Left forelimb (tissue), 1 donor: ENCODE measurements around the gene LIN28A.
A peak's percentile ranks its signal among the peaks of the same experiment; 100 is the strongest.

Source experiments
- DNase-seq: peaks from one replicate; pipeline ENCODE4 v3.0.0-alpha.2; 2018; ENCODE audit warnings: low spot score

The LIN28A gene

DNA sequence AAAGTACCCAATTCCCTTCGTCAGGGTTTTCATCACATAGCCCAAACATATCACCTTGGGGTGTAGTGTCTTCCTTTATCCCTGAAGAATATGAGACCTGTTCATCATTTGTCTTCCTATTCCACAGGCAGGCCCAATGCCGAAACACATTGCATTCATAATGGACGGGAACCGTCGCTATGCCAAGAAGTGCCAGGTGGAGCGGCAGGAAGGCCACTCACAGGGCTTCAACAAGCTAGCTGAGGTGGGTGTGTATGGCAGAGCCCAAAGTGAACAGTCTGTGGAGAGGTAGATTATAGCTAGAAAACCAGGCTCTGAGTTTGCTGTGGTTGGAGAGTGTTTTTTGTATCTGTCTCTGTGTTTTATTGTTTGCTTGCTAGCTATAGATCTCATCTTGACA lies 27.4 kb downstream of the LIN28A start:
- DNase-seq = no peak

DNA sequence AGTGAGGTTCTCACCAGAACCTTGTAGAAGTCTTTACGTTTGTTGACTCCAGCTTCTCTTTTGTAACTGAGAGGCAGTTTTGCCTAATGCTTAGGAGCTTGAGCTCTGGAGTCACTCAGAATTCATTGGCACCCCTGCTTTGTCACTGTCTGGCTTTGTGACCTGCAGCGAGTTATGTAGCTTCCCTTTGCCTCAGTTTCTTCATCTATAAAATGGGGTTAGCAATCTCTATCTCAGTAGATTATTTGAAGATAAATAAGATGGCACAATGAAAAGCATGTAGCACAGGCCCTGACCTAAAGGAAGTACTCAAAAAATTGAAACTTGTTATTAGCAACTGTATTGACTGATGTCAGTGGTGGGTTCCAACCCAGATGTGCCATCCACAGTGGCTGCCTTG lies 29.6 kb downstream of the LIN28A start:
- no peak for DNase-seq

DNA sequence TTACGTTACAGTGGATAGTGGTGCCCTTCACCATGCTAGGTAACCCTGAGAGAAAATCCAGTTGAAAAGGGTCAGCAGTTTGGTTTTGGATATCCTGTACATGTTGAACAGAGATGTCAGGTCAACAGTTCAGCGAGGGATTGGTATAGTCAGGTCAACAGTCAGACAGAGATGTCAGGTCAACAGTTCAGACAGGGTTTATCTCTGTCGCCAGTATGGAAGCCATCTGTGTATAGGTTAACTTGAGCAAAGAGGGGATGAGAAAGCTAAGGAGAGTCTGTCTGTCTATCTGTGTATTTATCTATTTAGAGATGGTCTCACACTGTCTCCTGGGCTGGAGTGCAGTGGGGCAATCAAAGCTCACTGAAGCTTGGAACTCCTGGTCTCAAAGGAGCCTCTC lies 39.3 kb downstream of the LIN28A start:
- DNase-seq = no peak

DNA sequence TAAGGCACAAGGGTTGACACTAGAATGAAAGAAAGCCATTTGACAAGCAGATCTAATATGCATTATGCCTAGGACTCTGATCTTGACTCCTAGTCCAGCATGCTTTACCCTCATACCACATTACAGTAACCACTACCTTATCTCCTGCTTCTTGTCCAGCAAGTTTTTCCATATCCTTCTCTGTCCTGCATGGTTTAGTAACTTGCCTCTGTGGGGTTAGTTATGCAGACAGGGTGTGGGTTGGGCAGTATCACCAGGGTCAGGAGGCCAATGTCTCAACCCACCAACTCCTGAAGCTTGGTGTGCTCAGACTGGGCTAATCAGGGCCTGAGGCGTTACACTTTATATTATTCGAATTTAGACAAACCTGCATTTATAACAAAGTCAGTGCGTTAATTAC lies 40.3 kb downstream of the LIN28A start:
- no peak for DNase-seq

DNA sequence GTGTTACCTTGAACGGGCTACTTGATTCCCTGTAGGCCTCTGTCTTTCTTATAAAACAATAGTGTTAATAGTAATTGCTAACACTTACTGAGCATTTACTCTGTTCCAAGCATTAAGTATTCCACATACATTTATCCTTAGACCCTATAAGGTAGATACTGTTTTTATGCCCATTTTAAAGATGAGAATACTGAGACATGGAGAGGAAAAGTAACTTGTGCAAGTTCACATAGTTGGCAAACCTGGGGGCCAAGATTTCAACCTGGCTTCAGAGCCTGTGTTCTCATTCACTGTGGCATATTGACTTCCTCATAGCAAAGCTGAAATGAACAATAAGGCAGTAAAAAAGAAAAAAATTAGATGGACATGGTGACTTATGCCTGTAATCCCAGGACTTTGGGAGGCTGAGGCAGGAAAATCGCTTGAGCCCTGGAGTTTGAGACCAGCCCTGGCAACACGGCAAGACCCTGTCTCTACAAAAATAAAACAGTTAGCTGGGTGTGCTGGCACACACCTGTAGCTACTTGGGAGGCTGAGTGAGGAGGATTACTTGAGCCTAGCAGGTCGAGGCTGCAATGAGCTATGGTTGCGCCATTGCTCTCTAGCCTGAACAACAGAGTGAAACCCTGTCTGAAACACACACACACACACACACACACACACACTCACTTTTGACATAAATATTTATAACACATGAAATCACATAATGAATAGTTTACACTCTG lies 42.0 kb downstream of the LIN28A start:
- DNase-seq = no peak

DNA sequence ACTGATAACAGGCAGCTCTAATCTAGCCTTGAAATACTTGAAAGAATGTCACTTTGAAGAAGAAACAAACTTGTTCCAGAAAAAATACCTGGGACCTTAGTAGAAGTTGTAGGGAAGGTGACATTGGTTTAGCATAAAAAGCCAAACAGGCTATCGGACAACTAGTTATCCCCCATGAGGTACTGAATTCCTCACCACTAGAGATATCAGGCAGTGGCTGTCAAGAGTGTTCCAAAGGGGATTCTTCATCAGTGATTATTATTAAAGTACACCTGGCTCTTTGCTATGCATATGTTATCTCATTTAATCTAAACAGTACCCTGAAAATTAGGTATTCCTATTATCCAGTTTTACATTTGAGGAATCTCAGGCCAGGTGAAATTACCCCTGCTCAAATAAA lies 48.5 kb downstream of the LIN28A start:
- DNase-seq = no peak

DNA sequence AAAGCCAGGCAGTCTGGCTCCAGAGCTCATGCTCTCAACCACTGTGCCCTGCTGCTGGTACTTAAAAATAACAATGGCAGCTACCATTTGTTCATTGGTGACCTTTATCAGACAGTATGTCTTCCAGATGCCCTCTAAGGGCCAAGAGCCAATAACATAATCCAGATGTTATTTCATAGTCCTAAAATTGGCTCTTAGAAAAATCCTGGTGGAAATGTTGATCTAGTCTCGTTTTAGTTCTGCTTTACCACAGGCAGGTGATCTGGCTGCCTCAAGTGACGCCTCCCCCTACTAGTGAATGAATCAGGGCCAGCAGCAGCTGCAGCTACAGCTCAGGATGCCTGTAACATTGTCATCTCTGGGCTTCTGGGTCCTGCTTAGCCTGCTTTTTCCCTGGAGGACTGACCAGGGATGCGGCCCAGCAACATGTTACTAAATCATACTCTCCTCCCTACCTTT lies 49.0 kb downstream of the LIN28A start:
- DNase-seq = no peak

DNA sequence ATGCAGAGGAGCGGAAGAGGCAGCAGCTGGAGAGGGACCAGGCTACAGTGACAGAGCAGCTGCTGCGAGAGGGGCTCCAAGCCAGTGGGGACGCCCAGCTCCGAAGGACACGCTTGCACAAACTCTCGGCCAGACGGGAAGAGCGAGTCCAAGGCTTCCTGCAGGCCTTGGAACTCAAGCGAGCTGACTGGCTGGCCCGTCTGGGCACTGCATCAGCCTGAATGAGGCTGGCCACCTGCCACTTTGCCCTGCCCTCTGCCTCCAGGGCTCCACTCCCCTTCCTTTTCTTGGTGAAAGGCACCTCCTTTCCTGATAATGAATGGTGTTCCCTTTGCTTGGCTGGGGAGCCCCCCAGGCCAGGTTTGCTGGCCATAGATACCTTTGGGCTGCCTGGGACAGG lies 58.3 kb downstream of the LIN28A start:
- peak; percentile 67 for DNase-seq

DNA sequence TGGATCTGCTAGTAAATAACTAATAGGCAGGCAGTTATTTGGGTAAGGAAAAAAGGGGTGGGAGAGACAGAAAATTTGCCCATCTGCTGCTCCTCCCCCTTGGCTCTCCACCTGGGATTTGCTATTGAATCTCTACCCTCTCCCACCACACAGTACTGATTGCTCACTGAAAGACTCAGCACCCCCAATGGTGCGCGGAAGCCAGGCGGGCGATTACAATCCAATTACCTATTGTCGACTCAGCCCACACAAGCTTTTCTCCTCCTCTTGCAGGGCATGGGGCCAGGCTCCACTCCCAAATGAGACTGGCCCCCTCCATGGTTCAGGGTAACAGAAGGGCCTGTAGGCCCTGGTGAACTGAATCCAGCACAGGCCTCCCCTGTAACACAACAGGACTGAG lies 58.9 kb downstream of the LIN28A start:
- DNase-seq = no peak

DNA sequence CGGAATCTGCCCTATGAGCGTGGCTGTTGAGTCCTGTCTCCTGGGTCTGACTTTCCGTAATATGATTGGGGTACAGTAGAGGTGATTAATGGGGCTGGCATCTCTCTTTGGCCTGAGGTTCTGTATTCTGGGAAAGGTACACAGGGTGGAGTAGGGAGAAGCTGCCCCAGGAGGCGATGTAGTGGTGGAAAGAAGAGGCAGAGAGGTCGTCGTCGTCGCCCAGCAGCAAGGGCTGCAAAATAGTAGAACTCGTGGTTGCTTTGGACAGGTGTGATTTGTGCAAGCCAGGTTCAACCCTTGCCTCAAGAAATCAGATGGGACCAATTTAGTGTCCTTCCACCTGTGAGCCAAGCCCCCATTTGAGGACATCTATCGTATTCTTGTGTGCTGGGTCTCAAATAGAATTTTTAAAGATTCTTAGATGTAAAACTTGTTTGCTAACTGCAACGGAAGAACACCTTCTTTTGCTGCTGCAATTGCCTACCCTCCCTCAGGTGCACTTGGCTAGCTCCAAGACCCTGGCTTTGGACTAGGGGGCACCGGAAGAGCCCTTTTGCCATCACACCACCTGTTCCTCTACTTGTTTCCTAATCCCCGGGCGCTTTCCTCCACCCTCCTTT lies 60.4 kb downstream of the LIN28A start:
- DNase-seq = no peak

DNA sequence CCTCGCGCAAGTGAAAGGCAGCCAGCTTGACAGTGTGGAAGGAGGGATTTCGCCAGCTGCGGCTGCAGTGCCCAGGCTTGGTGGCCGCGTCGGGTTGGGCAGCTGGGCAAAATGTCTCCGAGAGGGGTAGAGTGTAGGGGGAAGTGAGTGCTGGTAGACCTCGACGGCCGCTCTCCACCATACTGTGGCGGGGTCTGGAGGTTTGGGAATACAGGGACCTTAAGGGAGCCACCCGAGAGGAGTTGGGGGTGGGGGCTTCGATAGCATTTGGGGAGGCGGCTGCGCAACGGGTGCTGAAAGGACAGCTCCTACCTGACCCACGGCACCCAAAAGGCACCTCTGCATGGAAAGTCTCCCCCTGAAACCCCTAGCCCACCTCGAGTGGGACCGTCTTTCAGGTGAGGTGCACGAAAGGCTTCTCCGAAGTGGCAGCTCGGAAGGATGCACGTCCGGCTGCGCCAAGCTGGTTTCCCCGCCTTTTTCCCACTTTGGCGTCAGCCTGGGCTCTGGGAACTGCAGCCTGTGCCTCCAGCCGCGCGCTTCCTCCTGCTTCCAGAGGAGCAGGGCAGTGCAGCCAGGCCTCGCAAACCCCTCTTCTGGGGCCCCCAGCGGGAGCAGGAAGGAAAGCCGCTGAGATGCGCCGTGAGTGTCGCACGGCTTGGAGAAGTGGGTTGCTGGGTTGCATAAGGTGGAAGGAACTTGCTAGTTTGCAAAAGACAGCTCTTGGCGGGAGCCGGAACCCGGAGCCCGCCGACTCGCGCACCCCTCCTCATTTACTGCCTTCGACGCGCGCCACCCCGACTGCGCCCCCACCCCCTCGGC lies 61.1 kb downstream of the LIN28A start:
- peak; percentile 76 for DNase-seq

DNA sequence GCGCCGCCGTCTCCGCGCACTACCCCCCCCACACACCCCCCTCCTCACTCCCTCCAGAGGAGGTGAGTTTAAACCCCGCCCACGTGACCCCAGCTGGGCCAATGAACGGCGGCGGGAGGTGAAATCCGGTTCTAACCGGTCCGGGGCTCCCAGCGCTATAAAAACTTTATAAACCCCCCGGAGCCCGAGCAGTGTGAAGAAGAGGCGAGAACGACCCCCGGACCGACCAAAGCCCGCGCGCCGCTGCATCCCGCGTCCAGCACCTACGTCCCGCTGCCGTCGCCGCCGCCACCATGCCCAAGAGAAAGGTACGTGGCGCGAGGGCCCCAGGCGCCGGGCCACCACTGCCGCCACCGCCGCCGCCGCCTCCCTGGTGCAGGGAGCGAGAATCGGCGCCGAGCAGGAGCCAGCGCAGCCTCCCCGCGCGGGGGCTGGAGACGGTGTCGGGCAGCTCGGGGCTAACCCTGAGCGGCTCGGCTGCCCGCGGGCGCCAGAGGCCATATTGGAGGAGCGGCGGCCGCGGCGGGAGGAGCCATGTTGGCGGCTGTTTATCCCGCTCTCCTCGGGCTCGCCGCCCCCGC lies 61.8 kb downstream of the LIN28A start, which contains the start of gene HMGN2:
TSS of gene HMGN2 (plus strand) at position 121 of the 581 bp plus-strand sequence. CDS start at position 294, 173 bp downstream.
- DNase-seq = peak; percentile 96

DNA sequence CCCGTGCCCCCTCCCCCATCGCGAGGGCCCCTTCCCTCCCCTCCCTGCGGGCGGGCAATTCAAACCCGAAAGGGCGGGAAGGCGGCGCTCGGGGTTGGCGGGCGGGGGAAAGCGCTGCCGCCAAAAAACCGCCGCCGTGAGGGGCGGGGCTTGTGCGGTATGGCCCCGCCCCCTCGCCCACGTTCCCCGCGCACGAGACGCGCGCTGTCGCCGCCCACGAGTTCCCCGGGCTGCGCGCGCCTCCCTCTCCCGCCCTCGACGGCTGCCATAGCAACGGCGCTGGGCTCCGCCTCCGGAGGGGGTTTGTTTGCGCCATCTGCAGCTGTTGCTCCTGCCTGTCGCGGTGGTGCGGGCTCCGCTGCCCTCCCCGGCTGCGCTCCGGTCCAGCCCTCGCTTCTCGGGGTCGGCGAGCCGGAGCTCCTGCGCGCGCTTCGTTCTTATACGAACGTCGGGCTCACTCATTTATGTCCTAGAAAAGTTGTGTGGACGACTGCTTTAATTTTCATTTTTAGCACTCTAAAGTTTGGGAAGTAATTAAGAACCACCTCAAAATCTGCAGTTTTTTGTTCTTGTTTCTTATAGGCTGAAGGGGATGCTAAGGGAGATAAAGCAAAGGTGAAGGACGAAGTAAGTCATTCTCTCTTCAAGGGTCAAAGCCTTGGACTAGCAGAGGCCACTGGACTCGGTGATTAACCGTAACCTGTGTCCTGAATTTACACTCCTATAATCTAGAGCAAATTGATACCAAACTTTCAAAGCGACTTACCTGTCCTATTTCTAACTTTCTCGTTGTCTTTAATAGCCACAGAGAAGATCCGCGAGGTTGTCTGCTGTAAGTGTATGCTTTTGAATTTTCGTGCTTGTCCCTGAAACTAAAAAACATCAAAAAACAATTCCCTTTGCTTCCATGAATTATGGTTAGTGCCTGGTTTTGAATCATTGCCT lies 62.6 kb downstream of the LIN28A start:
- peak; percentile 95 for DNase-seq

DNA sequence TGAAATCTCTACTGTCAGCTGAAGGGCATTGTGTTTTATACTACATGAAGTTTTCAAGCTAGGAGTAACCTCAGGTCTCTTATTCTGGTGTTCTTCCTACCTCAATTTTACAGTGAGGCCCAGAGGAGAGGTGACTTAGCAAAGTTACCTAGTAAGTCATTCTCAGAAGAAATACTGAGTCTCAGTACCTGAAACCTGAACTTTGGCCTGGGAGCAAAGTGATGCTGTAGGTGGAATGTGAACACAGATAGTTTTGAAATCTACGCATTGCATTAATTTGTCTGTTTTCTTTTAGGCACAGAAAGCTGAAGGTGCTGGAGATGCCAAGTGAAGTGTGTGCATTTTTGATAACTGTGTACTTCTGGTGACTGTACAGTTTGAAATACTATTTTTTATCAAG lies 64.2 kb downstream of the LIN28A start:
- no peak for DNase-seq

DNA sequence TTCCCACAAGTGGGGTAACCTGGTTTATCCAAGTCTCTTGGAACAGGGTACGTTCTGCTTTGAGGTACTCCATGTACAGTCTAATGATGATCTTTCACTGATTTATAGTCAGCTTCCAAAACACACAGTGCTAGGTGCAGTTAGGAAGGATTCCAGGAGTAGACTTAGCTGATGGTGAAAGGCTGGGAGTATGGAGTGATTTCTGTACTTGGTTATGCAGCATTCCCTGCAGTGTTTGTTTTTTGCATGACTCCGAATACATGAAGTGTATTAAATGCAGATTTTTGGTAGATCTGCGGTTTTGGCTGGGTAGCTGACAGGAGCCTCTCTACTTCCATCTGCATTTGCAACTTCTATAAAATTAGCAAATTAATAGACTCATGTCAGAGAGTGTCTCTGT lies 65.4 kb downstream of the LIN28A start:
- DNase-seq = no peak

DNA sequence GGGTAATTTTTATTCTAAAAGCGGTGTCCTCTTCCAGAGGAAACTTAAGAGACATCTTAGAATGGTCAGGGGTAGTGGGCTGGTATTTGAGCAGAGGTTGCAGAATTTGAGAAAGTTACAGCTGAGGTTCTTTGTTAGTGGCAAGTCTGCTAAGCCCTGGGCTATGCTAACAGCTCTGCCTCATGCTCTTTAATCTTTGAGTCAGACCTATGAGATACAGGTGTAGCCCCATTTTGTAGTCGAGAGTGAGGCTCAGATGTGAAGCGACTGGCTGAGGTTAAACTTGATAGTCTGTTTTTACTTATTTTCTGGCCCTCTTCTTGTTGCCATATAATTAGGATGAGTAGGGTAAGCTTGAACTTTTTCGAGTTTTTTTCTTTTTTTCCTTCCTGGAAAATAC lies 66.3 kb downstream of the LIN28A start:
- no peak for DNase-seq

DNA sequence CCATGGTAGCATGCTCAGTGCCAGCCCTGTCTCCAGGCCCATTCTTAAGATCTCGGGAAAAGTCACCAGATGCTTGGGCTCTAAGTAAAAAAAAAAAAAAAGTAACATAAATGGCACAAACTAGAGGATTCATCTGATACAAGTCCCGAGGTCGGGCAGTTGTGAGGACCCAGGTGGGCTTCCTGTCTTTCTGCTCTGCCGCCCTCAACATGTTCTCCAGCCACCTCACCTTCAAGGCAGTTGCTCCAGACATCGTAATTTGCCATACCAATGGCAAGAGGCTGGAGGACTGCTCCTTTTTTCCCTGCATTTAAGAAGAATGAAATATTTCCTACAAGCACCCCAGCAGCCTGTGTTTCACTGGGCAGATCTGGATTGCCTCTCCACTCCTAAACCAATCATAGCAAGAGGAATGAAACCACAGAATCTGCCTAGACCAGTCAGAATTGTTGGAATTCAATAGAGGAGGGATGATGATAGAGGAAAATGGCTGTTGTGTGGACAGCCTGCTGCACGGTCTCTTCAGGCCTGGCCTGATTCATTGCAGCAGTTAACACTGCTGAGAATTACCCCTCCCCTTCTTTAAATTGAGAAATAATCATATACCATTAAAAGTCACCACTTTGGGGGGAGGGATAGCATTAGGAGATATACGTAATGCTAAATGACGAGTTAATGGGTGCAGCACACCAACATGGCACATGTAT lies 67.0 kb downstream of the LIN28A start:
- DNase-seq = no peak

DNA sequence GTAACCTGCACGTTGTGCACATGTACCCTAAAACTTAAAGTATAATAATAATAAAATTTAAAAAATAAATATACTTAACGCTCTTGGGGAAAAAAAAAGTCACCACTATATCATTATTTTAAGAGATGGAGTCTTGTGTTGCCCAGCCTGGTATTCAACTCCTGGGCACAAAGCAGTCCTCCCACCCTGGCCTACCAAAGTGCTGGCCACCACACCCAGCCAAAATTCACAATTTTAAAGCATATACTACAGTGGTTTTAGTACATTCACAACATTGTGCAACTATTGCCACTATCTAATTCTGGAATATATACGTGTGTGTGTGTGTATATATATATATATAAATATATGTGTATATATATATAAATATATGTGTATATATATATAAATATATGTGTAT lies 67.5 kb downstream of the LIN28A start:
- no peak for DNase-seq

DNA sequence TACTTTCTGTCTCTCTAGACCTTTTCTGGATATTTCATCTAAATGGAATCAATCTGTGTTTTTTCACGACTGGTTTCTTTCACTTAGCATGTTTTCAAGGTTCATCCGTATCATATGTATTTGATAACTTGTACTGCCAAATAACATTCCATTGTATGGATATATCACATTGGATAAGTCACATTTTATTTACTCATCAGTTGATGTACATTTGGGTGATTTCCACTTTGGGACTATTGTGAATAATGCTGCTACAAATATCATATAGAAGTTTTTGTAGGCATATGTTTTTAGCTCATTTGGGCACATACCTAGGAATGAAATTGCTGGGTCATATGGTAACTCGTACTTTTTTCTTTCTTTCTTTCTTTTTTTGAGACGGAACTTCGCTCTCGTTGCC lies 68.4 kb downstream of the LIN28A start:
- DNase-seq = no peak
